Prostate gland (tissue), 2 donors: ENCODE data around the gene ITK.

ENCODE experiments used
- CTCF ChIP-seq, 4 experiments: fragments of 200-600 bp in 2 of 4; fragments of 450-650 bp in 2 of 4; sonication (generic) in 2 of 4; IDR thresholded peaks; 1 replicate in 3 of 4; 2 replicates in 1 of 4; pipeline ENCODE4 v1.5.1; 2016 to 2019; ENCODE audit warnings: antibody characterized with exemption in 4 of 4, mild to moderate bottlenecking in 2 of 4, moderate library complexity in 2 of 4
- POLR2A ChIP-seq: fragments of 450-650 bp; IDR thresholded peaks from one replicate; pipeline ENCODE4 v1.6.1; 2016; ENCODE audit warnings: antibody characterized with exemption, mild to moderate bottlenecking

- TF ChIP-seq CTCF (IDR thresholded peaks at IDR 0.05) (no peak), POLR2A (no peak)
Measured at GRCh38 chr5:157241483-157241882, 60.8 kb downstream of the ITK start.
